ENCODE results near the gene LIFR. TPM values are rescaled to one million over a fixed set of nuclear protein-coding genes. Genes with fewer than 3 reads are reported as not detected.

The LIFR gene
- total and polyA plus RNA-seq, 2 donors (not counting 3 experiments of a cell fraction or from before 2014, with no cell fraction given): 4.1 to 36.4 TPM

GRCh38 chr5:38453921-38454320 lies 102.5 kb downstream of the LIFR start:
- POLR2A ChIA-PET: no interaction called here
- Histone ChIP-seq H3K27ac (ENCODE audit: insufficient read depth, low read depth, low read length) (no peak overlapping the region), H3K79me2 (ENCODE audit: control insufficient read depth, insufficient read depth, low read length) (no peaks in the 10 kb centered on the region), H3K4me3 (replicated peaks in 1 of 3; ENCODE audit: insufficient read depth in 1 of 3, low read depth in 1 of 3, low read length in 3 of 3) (no peak overlapping the region), H4K20me1 (replicated peaks; ENCODE audit: control insufficient read depth, extremely low read depth, insufficient read depth, low read length) (no peaks in the 10 kb centered on the region), H3K36me3 (ENCODE audit: control insufficient read depth in 2 of 2, extremely low read depth in 1 of 2, insufficient read depth in 2 of 2, low read length in 2 of 2) (no peaks in the 10 kb centered on the region), H2AFZ (ENCODE audit: low read depth, low read length) (no peak overlapping the region), H3K9ac (replicated peaks; ENCODE audit: extremely low read depth, insufficient read depth, low read length) (no peak overlapping the region), H3K27me3 (ENCODE audit: control insufficient read depth in 2 of 2, insufficient read depth in 2 of 2, low read length in 2 of 2) (no peaks in the 10 kb centered on the region), H3K9me1 (replicated peaks; ENCODE audit: control insufficient read depth, extremely low read depth, insufficient read depth, low read length) (no peaks in the 10 kb centered on the region), H3K4me1 (ENCODE audit: control insufficient read depth, extremely low read depth, insufficient read depth, low read length) (no peaks in the 10 kb centered on the region), H3K4me2 (ENCODE audit: insufficient read depth, low read length) (no peak overlapping the region), H3K9me3 (replicated peaks; ENCODE audit: control insufficient read depth, insufficient read depth, low read length) (no peaks in the 10 kb centered on the region)
- no TSS peak for BruUV-seq (replicated peaks)
- CTCF ChIA-PET: interaction anchor here (2.0 to 5.9 kb wide), 2 partner anchors 12 to 33 kb away, joined by 5 to 55 read pairs; no protein-coding TSS in a partner anchor
- dilution Hi-C loops (cut with MboI; ENCODE audit: extremely low pct_ligation_motif_present, low sequenced_read_pairs): no loop called here
- intact Hi-C loops (cut with micrococcal nuclease): no loop called here
- DNase-seq (ENCODE audit: low read depth, low spot score) (no peak), FAIRE-seq (no peak)
- TF ChIP-seq MYC (IDR thresholded peaks at IDR 0.05; ENCODE audit: low read depth, low read length) (no peak), GATA2 (IDR thresholded peaks at IDR 0.05; ENCODE audit: insufficient read depth, insufficient read length, low read depth, low read length) (no peak), JUN (IDR thresholded peaks at IDR 0.05; ENCODE audit: borderline replicate concordance, insufficient read depth, insufficient read length, low read depth) (no peak), MAX (IDR thresholded peaks at IDR 0.05; ENCODE audit: insufficient read depth, insufficient read length) (no peak), FOS (IDR thresholded peaks at IDR 0.05; ENCODE audit: borderline replicate concordance, insufficient read depth, low read length) (no peak), POLR2AphosphoS5 (IDR thresholded peaks at IDR 0.05; ENCODE audit: insufficient read depth, low read depth, low read length) (no peak), POLR2A (IDR thresholded peaks at IDR 0.05; ENCODE audit: low read depth, low read length) (no peak), EZH2 (IDR thresholded peaks at IDR 0.05; ENCODE audit: borderline replicate concordance, low read depth, low read length, severe bottlenecking) (no peak), CTCF (IDR thresholded peaks at IDR 0.05; ENCODE audit: extremely low read depth in 1 of 2, insufficient read depth in 1 of 2, low read depth in 1 of 2, low read length in 2 of 2) (no peak)
